LNCaP clone FGC (cell line): ENCODE results near the gene HRK.

Experiments
- DNase-seq: peaks from one replicate; pipeline ENCODE4 v3.0.0-alpha.2; 2011; ENCODE audit warnings: low read depth
- H3K4me3 ChIP-seq: 2 replicates; pipeline ENCODE4 v1.5.1; 2011; ENCODE audit warnings: mild to moderate bottlenecking, low read depth, low read length, control low read depth
- CTCF ChIP-seq: IDR thresholded peaks from 2 replicates; pipeline ENCODE4 v1.5.1; 2012; ENCODE audit warnings: mild to moderate bottlenecking; ENCODE audit not compliant: control insufficient read depth, insufficient read depth; ENCODE audit errors: extremely low read depth

Gene HRK

DNA sequence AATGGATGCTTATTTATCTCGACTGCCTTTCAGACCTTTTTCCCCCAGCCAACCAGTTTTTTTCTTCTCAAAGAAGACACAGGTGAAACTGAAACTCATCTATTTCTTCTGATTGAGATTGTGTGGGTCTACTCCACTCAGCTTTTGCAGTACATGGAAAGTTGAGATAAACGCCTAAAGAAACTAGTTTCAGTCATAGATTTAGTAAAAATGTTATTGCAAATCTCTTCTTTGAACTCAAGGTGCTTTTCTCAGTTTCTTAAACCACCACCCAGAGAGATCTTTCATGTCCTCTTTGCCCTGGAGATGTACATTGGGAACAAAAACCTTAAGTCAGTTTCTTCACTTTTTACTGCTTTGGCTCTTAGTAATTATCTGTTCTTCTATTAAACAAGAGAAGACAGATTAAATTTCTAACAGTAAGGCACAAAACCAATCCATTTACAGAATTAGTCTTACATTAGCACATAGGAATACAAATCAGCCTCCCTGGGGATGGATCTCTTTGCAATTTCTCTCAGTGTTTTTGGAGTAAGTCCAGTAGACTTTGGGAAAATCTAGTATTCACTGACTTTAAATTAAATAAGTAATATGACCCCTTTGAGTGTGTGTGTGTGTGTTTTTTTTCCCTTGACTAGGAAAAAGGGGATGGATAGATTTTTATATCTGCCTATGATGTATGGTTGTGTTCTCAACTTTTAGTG is 41.1 kb upstream of the HRK start:
- no peak for DNase-seq
- no peak for TF ChIP-seq CTCF
- no peak overlapping the region for H3K4me3 ChIP-seq

GRCh38 chr12:116920939-116921338 is 39.7 kb upstream of the HRK start:
- no peak for DNase-seq
- TF ChIP-seq CTCF, result no peak
- H3K4me3 ChIP-seq, result no peak overlapping the region

GRCh38 chr12:116919706-116920485 is 38.7 kb upstream of the HRK start:
- peak overlapping the region; percentile 3; the same call in 1 of the 2 replicates for H3K4me3 ChIP-seq
- peak; percentile 85 for DNase-seq

GRCh38 chr12:116919247-116919661 is 38.0 kb upstream of the HRK start:
- H3K4me3 ChIP-seq, result no peak overlapping the region; the same call in 1 of the 2 replicates
- no peak for TF ChIP-seq CTCF
- peak; percentile 64 for DNase-seq

More at GRCh38 chr12:116919706-116920485, 38.7 kb upstream of the HRK start:
- no peak for TF ChIP-seq CTCF

DNA sequence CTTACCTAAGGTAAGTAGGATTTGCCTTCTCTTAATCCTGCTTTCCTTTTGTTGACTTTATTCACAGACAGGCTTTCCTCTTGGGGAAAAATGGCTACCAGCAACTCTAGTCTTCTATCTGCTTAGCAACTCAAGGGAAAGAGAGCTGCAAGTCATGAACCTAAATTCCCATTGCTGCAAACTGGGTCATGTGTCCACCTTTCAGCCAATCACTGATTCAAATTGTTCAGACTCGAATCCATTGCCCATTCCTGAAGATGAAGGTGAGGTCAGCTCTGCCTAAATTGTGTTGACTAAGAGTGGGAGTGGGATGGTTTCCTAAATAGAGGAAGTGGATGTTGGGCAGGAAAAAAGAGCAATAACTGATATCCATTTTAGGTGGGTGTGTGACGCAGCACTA is 37.2 kb upstream of the HRK start:
- no peak for TF ChIP-seq CTCF
- no peak overlapping the region for H3K4me3 ChIP-seq
- no peak for DNase-seq

DNA sequence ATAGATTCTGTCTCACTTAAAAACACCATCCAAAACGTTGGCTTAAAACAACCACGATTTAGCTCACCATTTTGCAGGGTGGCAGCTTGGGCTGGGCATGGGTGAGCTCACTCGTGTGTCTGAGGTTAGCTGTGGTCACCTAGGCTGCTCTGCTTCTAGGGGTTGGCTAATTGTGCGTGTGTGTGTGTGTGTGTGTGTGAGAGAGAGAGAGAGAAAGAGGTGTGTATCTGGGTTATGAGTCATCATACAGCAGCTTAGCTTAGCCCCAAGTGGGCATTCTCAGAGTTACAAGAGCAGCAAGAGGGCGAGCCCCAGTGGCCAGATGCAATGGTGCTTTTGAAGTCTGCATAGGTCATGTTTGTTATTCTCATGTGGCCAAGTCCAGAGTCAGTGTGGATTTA is 35.5 kb upstream of the HRK start:
- no peak overlapping the region for H3K4me3 ChIP-seq
- TF ChIP-seq CTCF, result no peak
- no peak for DNase-seq
